MM.1S (cell line): ENCODE data around the gene IL27RA.

ENCODE experiments used
- DNase-seq: peaks from one replicate; pipeline ENCODE4 v3.0.0-alpha.2; 2015
- H2AFZ ChIP-seq: fragments of 300-600 bp; sonication (generic); 2 replicates; pipeline ENCODE4 v1.6.0; 2016; ENCODE audit warnings: antibody characterized with exemption, low read length
- H3F3A ChIP-seq: fragments of 300-600 bp; sonication (generic); 2 replicates; pipeline ENCODE4 v1.6.1; 2016; ENCODE audit warnings: mild to moderate bottlenecking, antibody characterized with exemption, low read length, moderate library complexity, mixed read lengths; ENCODE audit not compliant: insufficient read depth
- H3K27ac ChIP-seq: fragments of 300-600 bp; sonication (generic); 2 replicates; pipeline ENCODE4 v1.5.1; 2016; ENCODE audit warnings: mild to moderate bottlenecking, low read length
- H3K27me3 ChIP-seq: fragments of 300-600 bp; sonication (generic); replicated peaks from 2 replicates; pipeline ENCODE4 v1.6.0; 2016; ENCODE audit warnings: low read length; ENCODE audit not compliant: insufficient read depth
- H3K36me3 ChIP-seq: fragments of 300-600 bp; sonication (generic); replicated peaks from 2 replicates; pipeline ENCODE4 v1.6.1; 2016; ENCODE audit warnings: mild to moderate bottlenecking, low read length, mixed read lengths; ENCODE audit not compliant: insufficient read depth
- H3K4me1 ChIP-seq: fragments of 300-600 bp; sonication (generic); 2 replicates; pipeline ENCODE4 v1.6.1; 2016; ENCODE audit warnings: low read length, mixed read lengths
- H3K4me2 ChIP-seq: fragments of 300-600 bp; sonication (generic); 2 replicates; pipeline ENCODE4 v1.6.0; 2016; ENCODE audit warnings: low read depth, low read length
- H3K4me3 ChIP-seq: fragments of 300-600 bp; sonication (generic); 2 replicates; pipeline ENCODE4 v1.5.1; 2016; ENCODE audit warnings: low read length, mixed read lengths
- H3K79me2 ChIP-seq: fragments of 300-600 bp; sonication (generic); 2 replicates; pipeline ENCODE4 v1.6.1; 2016; ENCODE audit warnings: mixed run types, low read length, mixed read lengths
- H3K9ac ChIP-seq: fragments of 300-600 bp; sonication (generic); 2 replicates; pipeline ENCODE4 v1.6.1; 2016; ENCODE audit warnings: low read length, mixed read lengths
- H3K9me2 ChIP-seq: fragments of 300-600 bp; sonication (generic); replicated peaks from 2 replicates; pipeline ENCODE4 v1.6.1; 2016; ENCODE audit warnings: mild to moderate bottlenecking, low read length, mixed read lengths; ENCODE audit not compliant: insufficient read depth
- H3K9me3 ChIP-seq: fragments of 300-600 bp; sonication (generic); replicated peaks from 2 replicates; pipeline ENCODE4 v1.6.1; 2016; ENCODE audit warnings: mild to moderate bottlenecking, low read length, mixed read lengths; ENCODE audit not compliant: insufficient read depth
- H4K20me1 ChIP-seq: fragments of 300-600 bp; sonication (generic); 2 replicates; pipeline ENCODE4 v1.6.1; 2016; ENCODE audit warnings: mild to moderate bottlenecking, low read length, moderate library complexity, mixed read lengths; ENCODE audit not compliant: insufficient read depth
- CTCF ChIP-seq: fragments of 300-600 bp; sonication (generic); IDR thresholded peaks from 2 replicates; pipeline ENCODE4 v1.5.1; 2016; ENCODE audit warnings: antibody characterized with exemption, low read length, mixed read lengths
- EZH2 ChIP-seq: fragments of 300-600 bp; sonication (generic); optimal IDR thresholded peaks from 2 replicates; pipeline ENCODE3; 2017; ENCODE audit warnings: low read depth, mild to moderate bottlenecking, antibody characterized with exemption, low read length, mixed read lengths
- EZH2phosphoT487 ChIP-seq: fragments of 300-600 bp; sonication (generic); IDR thresholded peaks from 2 replicates; pipeline ENCODE4 v1.6.1; 2018; ENCODE audit warnings: antibody characterized with exemption, low read length

Gene IL27RA

DNA sequence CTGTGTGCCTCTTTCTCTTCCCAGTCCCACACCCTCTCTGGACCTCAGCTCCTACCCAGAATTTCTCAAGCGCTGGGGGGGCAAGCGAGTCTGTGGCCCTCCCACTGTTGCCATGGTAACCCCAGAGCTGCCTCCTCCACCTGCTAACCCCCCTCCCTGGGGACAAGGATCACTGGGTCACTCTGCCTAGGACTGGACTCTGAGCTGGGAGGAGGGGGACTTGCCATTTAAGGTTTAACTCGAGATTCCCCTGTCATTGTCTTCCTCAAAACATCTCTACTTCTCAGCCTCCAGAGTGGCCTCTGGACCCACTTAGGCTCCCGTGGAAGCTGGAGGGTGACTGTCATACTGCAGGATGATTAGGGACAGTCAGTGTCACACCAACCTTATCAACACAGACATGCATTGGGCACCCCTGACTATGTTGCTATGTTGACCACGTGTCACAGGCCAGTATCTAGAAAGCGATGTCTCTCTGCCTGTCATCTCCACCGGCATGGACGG, 28.1 kb downstream of the IL27RA start:
- H3F3A ChIP-seq, result no peaks in the 10 kb centered on the region
- no peaks in the 10 kb centered on the region; the same call in 1 of the 2 replicates for H3K4me1 ChIP-seq
- no peaks in the 10 kb centered on the region for H3K79me2 ChIP-seq
- TF ChIP-seq EZH2phosphoT487, result no peak
- TF ChIP-seq CTCF, result no peak
- no peak for TF ChIP-seq EZH2
- DNase-seq, result no peak
- H3K4me2 ChIP-seq, result no peak overlapping the region
- no peak overlapping the region for H3K4me3 ChIP-seq
- no peak overlapping the region for H2AFZ ChIP-seq
- peaks cover 49% of the 10 kb centered on the region for H3K27me3 ChIP-seq
- H4K20me1 ChIP-seq, result no peaks in the 10 kb centered on the region
- H3K9me2 ChIP-seq, result no peaks in the 10 kb centered on the region
- no peaks in the 10 kb centered on the region for H3K9me3 ChIP-seq
- H3K9ac ChIP-seq, result no peak overlapping the region
- no peaks in the 10 kb centered on the region for H3K36me3 ChIP-seq
- no peak overlapping the region for H3K27ac ChIP-seq

DNA sequence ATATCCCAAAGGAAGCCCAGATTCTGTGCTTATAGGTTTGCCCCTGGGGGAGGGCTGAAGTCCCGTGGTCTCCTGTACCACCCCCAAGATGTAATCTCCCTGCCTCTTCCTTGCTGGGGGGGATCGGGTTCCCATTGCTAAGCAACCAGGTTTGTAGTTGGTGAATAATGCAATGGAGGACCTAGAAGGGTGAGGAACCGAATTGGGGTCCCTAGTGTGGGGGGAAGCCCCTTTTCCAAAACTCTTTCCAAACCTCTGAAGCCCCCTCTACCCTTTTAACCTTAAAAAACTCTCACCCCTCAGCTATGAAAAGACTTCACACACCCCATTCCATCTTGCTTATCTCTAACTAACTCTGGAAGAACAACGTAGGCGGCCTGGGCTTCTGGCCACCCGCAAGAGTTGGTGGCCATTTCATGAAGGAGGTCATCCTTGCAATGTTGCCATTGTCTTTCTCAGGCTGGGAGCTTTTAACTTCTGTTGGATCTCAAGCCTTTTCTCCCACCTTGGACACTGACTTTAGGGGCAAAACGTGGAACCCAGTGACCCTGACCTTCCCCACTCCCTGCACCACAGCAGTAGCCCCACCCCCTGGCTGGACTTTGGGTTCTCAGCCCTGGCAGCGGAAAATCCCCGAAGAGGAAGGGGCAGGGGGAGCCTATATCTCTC, 29.7 kb downstream of the IL27RA start:
- no peaks in the 10 kb centered on the region for H3K36me3 ChIP-seq
- H3K4me2 ChIP-seq, result no peak overlapping the region

GRCh38 chr19:14061751-14062557, 30.4 kb downstream of the IL27RA start, which contains the start of gene PALM3:
Gene PALM3, minus strand, starts transcription at chr19:14062076. Its CDS starts 96 bp downstream, at chr19:14061980.
- H3F3A ChIP-seq, result no peaks in the 10 kb centered on the region
- no peak within 1 kb of the TSS for H3K27ac ChIP-seq
- no peak for DNase-seq
- no peaks in the 10 kb centered on the region for H3K79me2 ChIP-seq
- no peaks in the 10 kb centered on the region; the same call in 1 of the 2 replicates for H3K4me1 ChIP-seq
- no peak within 1 kb of the TSS for H3K9ac ChIP-seq
- peaks cover 63% of the 10 kb centered on the region for H3K27me3 ChIP-seq
- H3K4me3 ChIP-seq, result no peak within 1 kb of the TSS
- H3K36me3 ChIP-seq, result no peaks in the 10 kb centered on the region
- H3K4me2 ChIP-seq, result no peak within 1 kb of the TSS
- no peak for TF ChIP-seq EZH2
- TF ChIP-seq EZH2phosphoT487, result no peak
- TF ChIP-seq CTCF, result no peak
- no peaks in the 10 kb centered on the region for H3K9me2 ChIP-seq
- H2AFZ ChIP-seq, result no peak within 1 kb of the TSS
- no peaks in the 10 kb centered on the region for H4K20me1 ChIP-seq
- H3K9me3 ChIP-seq, result no peaks in the 10 kb centered on the region

More for the DNA sequence above, 29.7 kb downstream of the IL27RA start:
- H3K9me3 ChIP-seq, result no peaks in the 10 kb centered on the region
- H3K4me1 ChIP-seq, result no peaks in the 10 kb centered on the region; the same call in 1 of the 2 replicates
- H3K27me3 ChIP-seq, result peaks cover 58% of the 10 kb centered on the region
- no peak overlapping the region for H3K27ac ChIP-seq
- TF ChIP-seq EZH2phosphoT487 (no peak), CTCF (no peak), EZH2 (no peak)
- H3K4me3 ChIP-seq, result no peak overlapping the region
- no peaks in the 10 kb centered on the region for H4K20me1 ChIP-seq
- no peak overlapping the region for H2AFZ ChIP-seq
- no peak overlapping the region for H3K9ac ChIP-seq
- H3K79me2 ChIP-seq, result no peaks in the 10 kb centered on the region
- DNase-seq, result no peak
- H3K9me2 ChIP-seq, result no peaks in the 10 kb centered on the region
- no peaks in the 10 kb centered on the region for H3F3A ChIP-seq
